Mesenchymal stem cell (in vitro differentiated cells and primary cell): Measurements from ENCODE around the gene METTL5.

Experiments
- DNase-seq: peaks from one replicate; pipeline ENCODE4 v3.0.0-alpha.2; 2013
- H2AFZ ChIP-seq: one replicate; pipeline ENCODE4 v1.6.1; 2013; ENCODE audit warnings: low read depth, mild to moderate bottlenecking, control low read depth, inconsistent platforms, low read length, moderate library complexity
- H2AK5ac ChIP-seq: 2 replicates; pipeline ENCODE4 v1.6.1; 2013; ENCODE audit warnings: low read length, moderate library complexity, mild to moderate bottlenecking, inconsistent platforms; ENCODE audit not compliant: severe bottlenecking
- H2BK120ac ChIP-seq: one replicate; pipeline ENCODE4 v1.6.1; 2013; ENCODE audit warnings: low read depth, mild to moderate bottlenecking, inconsistent platforms, low read length, moderate library complexity
- H2BK12ac ChIP-seq, 2 experiments: one replicate each; pipeline ENCODE4 v1.6.1; 2013; ENCODE audit warnings: inconsistent platforms in 2 of 2, low read length in 2 of 2, mild to moderate bottlenecking in 2 of 2, moderate library complexity in 2 of 2, control low read depth in 1 of 2
- H2BK15ac ChIP-seq: one replicate; pipeline ENCODE4 v1.6.1; 2013; ENCODE audit warnings: mild to moderate bottlenecking, low read depth, inconsistent platforms; ENCODE audit not compliant: poor library complexity, severe bottlenecking
- H2BK5ac ChIP-seq: 2 replicates; pipeline ENCODE4 v1.6.1; 2013; ENCODE audit warnings: low read depth, mild to moderate bottlenecking, low read length, control low read depth, inconsistent platforms; ENCODE audit not compliant: poor library complexity, severe bottlenecking
- H3K14ac ChIP-seq, 2 experiments: one replicate each; pipeline ENCODE4 v1.6.1; 2013; ENCODE audit warnings: inconsistent platforms in 2 of 2, low read length in 2 of 2, control low read depth in 1 of 2, mild to moderate bottlenecking in 1 of 2, moderate library complexity in 1 of 2
- H3K18ac ChIP-seq, 2 experiments: one replicate each; pipeline ENCODE4 v1.6.1; 2013; ENCODE audit warnings: inconsistent platforms in 2 of 2, low read length in 2 of 2, control low read depth in 1 of 2, low read depth in 1 of 2, mild to moderate bottlenecking in 1 of 2
- H3K23ac ChIP-seq, 2 experiments: one replicate each; pipeline ENCODE4 v1.6.1; 2013; ENCODE audit warnings: inconsistent platforms in 2 of 2, low read length in 2 of 2, mild to moderate bottlenecking in 2 of 2, moderate library complexity in 2 of 2, control low read depth in 1 of 2
- H3K27ac ChIP-seq: 2 replicates; pipeline ENCODE4 v1.5.1; 2013; ENCODE audit warnings: mild to moderate bottlenecking, moderate library complexity, low read length, control low read depth, inconsistent platforms; ENCODE audit not compliant: poor library complexity, severe bottlenecking
- H3K27me3 ChIP-seq, 2 experiments: 2 replicates each; pipeline versions ENCODE4 v1.6.1 to v1.7.0; 2013; ENCODE audit warnings: low read length in 2 of 2, mild to moderate bottlenecking in 2 of 2, moderate library complexity in 2 of 2, control low read depth in 1 of 2, inconsistent platforms in 1 of 2; ENCODE audit not compliant: control insufficient read depth in 1 of 2, insufficient read depth in 1 of 2
- H3K36me3 ChIP-seq, 2 experiments: 2 replicates each; pipeline versions ENCODE4 v1.6.1 to v1.7.0; 2013; ENCODE audit warnings: low read length in 2 of 2, control low read depth in 1 of 2, inconsistent platforms in 1 of 2, low read depth in 1 of 2, mild to moderate bottlenecking in 1 of 2; ENCODE audit not compliant: insufficient read depth in 2 of 2, control insufficient read depth in 1 of 2
- H3K4ac ChIP-seq, 2 experiments: one replicate each; pipeline ENCODE4 v1.6.1; 2013; ENCODE audit warnings: inconsistent platforms in 2 of 2, low read length in 2 of 2, mild to moderate bottlenecking in 2 of 2, moderate library complexity in 2 of 2, control low read depth in 1 of 2, low read depth in 1 of 2
- H3K4me1 ChIP-seq: 2 replicates; pipeline ENCODE4 v1.6.1; 2013; ENCODE audit warnings: low read depth, low read length, control low read depth; ENCODE audit not compliant: control insufficient read depth, insufficient read depth
- H3K4me2 ChIP-seq: 2 replicates; pipeline ENCODE4 v1.6.1; 2013; ENCODE audit warnings: low read length, mild to moderate bottlenecking, inconsistent platforms; ENCODE audit not compliant: poor library complexity, severe bottlenecking
- H3K4me3 ChIP-seq, 2 experiments: 2 replicates each; pipeline versions ENCODE4 v1.5.1 to v1.7.0; 2013; ENCODE audit warnings: low read length in 2 of 2, mild to moderate bottlenecking in 2 of 2, control low read depth in 1 of 2, low read depth in 1 of 2; ENCODE audit not compliant: insufficient read depth in 1 of 2
- H3K79me1 ChIP-seq: replicated peaks from 2 replicates; pipeline ENCODE4 v1.6.1; 2013; ENCODE audit warnings: mild to moderate bottlenecking, control low read depth, low read length, inconsistent platforms; ENCODE audit not compliant: poor library complexity, severe bottlenecking
- H3K9ac ChIP-seq: 2 replicates; pipeline ENCODE4 v1.7.0; 2013; ENCODE audit warnings: mild to moderate bottlenecking, low read length, moderate library complexity
- H3K9me3 ChIP-seq: 2 replicates; pipeline ENCODE4 v1.7.0; 2013; ENCODE audit warnings: mild to moderate bottlenecking, low read length; ENCODE audit not compliant: control insufficient read depth
- H4K8ac ChIP-seq: one replicate; pipeline ENCODE4 v1.6.1; 2013; ENCODE audit warnings: inconsistent platforms, mild to moderate bottlenecking, low read length, moderate library complexity
- H4K91ac ChIP-seq: one replicate; pipeline ENCODE4 v1.6.1; 2013; ENCODE audit warnings: mild to moderate bottlenecking, low read length, inconsistent platforms
- WGBS: methylation state at CpG from one replicate; pipeline ENCODE4 v1.1.7; 2013; ENCODE audit warnings: mixed read lengths; 5-methylcytosine and 5-hydroxymethylcytosine counted together

Gene METTL5

DNA sequence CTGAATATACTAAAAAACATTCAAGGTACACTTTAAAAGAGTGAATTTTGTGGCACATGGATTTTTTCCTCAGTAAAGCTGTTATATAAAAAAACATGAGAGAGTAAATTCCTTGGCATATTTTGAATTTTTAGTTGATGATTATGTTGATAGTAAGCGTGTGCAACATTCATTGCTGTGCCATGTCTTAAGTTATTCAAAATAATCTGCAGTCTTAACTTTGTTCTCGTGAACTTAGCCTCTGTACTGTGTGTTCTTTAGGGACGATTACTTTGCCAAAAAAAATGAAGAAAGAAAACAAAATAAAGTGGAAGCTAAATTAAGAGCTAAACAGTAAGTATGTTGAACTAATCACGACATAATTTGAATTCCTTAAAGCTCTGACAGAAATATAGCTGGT, 16.5 kb downstream of the METTL5 start:
- no peak overlapping the region for H2AFZ ChIP-seq
- H4K8ac ChIP-seq = no peak overlapping the region
- H3K9me3 ChIP-seq = no peaks in the 10 kb centered on the region
- no peaks in the 10 kb centered on the region for H3K4me1 ChIP-seq
- H3K4ac ChIP-seq = no peak overlapping the region
- no peak for DNase-seq
- no peak overlapping the region for H3K4me3 ChIP-seq
- H3K36me3 ChIP-seq = peaks cover 15 to 76% of the 10 kb centered on the region in 2 experiments
- H3K4me2 ChIP-seq = no peak overlapping the region
- no peak overlapping the region for H3K18ac ChIP-seq
- no peak overlapping the region for H2BK120ac ChIP-seq
- no peak overlapping the region for H3K14ac ChIP-seq
- no peak overlapping the region for H2BK15ac ChIP-seq
- H2AK5ac ChIP-seq = no peak overlapping the region
- H3K27me3 ChIP-seq = no peaks in the 10 kb centered on the region
- H2BK12ac ChIP-seq = no peak overlapping the region
- WGBS = 79% methylated on average over 3 of the region's 4 CpGs
- no peak overlapping the region for H3K23ac ChIP-seq
- no peak overlapping the region for H2BK5ac ChIP-seq
- H3K27ac ChIP-seq = no peak overlapping the region
- H4K91ac ChIP-seq = no peak overlapping the region
- H3K9ac ChIP-seq = peak overlapping the region; percentile 33
- H3K79me1 ChIP-seq = peaks cover 5% of the 10 kb centered on the region

DNA sequence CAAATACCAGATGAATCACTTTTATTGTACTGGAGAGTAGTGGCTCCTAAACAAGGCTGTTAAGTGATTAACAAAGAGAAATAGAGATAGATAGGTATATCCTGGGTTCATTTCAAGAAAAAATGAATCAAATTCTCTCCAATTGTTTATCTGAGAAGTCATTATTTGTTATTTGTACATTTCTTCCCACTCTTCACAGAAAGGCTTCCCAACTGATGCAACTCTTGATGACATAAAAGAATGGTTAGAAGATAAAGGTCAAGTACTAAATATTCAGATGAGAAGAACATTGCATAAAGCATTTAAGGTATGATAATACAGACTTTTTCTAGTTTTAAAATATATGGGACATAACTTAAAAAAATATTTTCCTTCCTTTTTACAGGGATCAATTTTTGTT, 18.1 kb downstream of the METTL5 start:
- no peak overlapping the region for H2BK12ac ChIP-seq
- no peak overlapping the region for H3K18ac ChIP-seq
- no peak overlapping the region for H4K91ac ChIP-seq
- no peak for DNase-seq
- no peak overlapping the region for H3K4ac ChIP-seq
- no peaks in the 10 kb centered on the region for H3K27me3 ChIP-seq
- no peak overlapping the region for H2BK120ac ChIP-seq
- H3K9ac ChIP-seq = no peak overlapping the region
- H3K79me1 ChIP-seq = peaks cover 7% of the 10 kb centered on the region
- peaks cover 2% of the 10 kb centered on the region for H3K4me1 ChIP-seq
- H3K36me3 ChIP-seq = peaks cover 16 to 78% of the 10 kb centered on the region in 2 experiments
- no peak overlapping the region for H3K4me3 ChIP-seq
- H3K27ac ChIP-seq = no peak overlapping the region
- H2BK15ac ChIP-seq = no peak overlapping the region
- no peak overlapping the region for H3K14ac ChIP-seq
- H3K9me3 ChIP-seq = no peaks in the 10 kb centered on the region
- no peak overlapping the region for H3K4me2 ChIP-seq
- no peak overlapping the region for H4K8ac ChIP-seq
- no peak overlapping the region for H2AK5ac ChIP-seq
- H2AFZ ChIP-seq = no peak overlapping the region
- H3K23ac ChIP-seq = no peak overlapping the region
- H2BK5ac ChIP-seq = no peak overlapping the region

- no peak overlapping the region for H2BK12ac ChIP-seq
- no peaks in the 10 kb centered on the region for H3K27me3 ChIP-seq
- no peak overlapping the region for H4K91ac ChIP-seq
- no peak overlapping the region for H3K23ac ChIP-seq
- no peak overlapping the region for H3K4ac ChIP-seq
- no peak overlapping the region for H3K27ac ChIP-seq
- no peak overlapping the region for H3K18ac ChIP-seq
- no peak overlapping the region for H4K8ac ChIP-seq
- H3K4me1 ChIP-seq = peaks cover 5% of the 10 kb centered on the region
- H2AFZ ChIP-seq = no peak overlapping the region
- H3K4me2 ChIP-seq = no peak overlapping the region
- H3K9me3 ChIP-seq = no peaks in the 10 kb centered on the region
- no peak overlapping the region for H2BK15ac ChIP-seq
- no peak overlapping the region for H3K4me3 ChIP-seq
- peaks cover 7% of the 10 kb centered on the region for H3K79me1 ChIP-seq
- 93% methylated on average over 9 of the region's 9 CpGs for WGBS
- DNase-seq = no peak
- H2BK5ac ChIP-seq = no peak overlapping the region
- H2AK5ac ChIP-seq = no peak overlapping the region
- H3K14ac ChIP-seq = no peak overlapping the region
- H3K36me3 ChIP-seq = peaks cover 15 to 58% of the 10 kb centered on the region in 2 experiments
- H2BK120ac ChIP-seq = no peak overlapping the region
- H3K9ac ChIP-seq = no peak overlapping the region
Observed at GRCh38 chr2:169803480-169803879, 21.2 kb downstream of the METTL5 start.

GRCh38 chr2:169798718-169799592, 25.8 kb downstream of the METTL5 start, which contains the start of gene SSB:
Gene SSB, plus strand, starts transcription at chr2:169798871. Its CDS starts 2,090 bp downstream, at chr2:169800961.
- H2AK5ac ChIP-seq = no peak within 1 kb of the TSS
- H3K36me3 ChIP-seq = peaks cover 8 to 25% of the 10 kb centered on the region in 2 experiments
- no peak within 1 kb of the TSS for H2BK15ac ChIP-seq
- peak within 1 kb of the TSS; percentile 96 for H3K9ac ChIP-seq
- no peak within 1 kb of the TSS for H2BK120ac ChIP-seq
- H3K27me3 ChIP-seq = no peaks in the 10 kb centered on the region
- no peaks in the 10 kb centered on the region for H3K9me3 ChIP-seq
- H3K4me3 ChIP-seq = peak within 1 kb of the TSS; percentile 87 to 88
- H3K23ac ChIP-seq = no peak within 1 kb of the TSS
- WGBS = under 1% methylated on average over 60 of the region's 67 CpGs
- peaks cover 4% of the 10 kb centered on the region for H3K79me1 ChIP-seq
- H2BK5ac ChIP-seq = no peak within 1 kb of the TSS
- H4K91ac ChIP-seq = peak within 1 kb of the TSS; percentile 59
- H3K4me1 ChIP-seq = peaks cover 5% of the 10 kb centered on the region
- peak within 1 kb of the TSS; percentile 19 to 25 for H3K4ac ChIP-seq
- peak within 1 kb of the TSS; percentile 58 to 72 for H3K18ac ChIP-seq
- H2AFZ ChIP-seq = peak within 1 kb of the TSS; percentile 23
- peak; percentile 92 for DNase-seq
- H3K27ac ChIP-seq = peak within 1 kb of the TSS; percentile 83
- H3K14ac ChIP-seq = no peak within 1 kb of the TSS
- H4K8ac ChIP-seq = peak within 1 kb of the TSS; percentile 45
- H3K4me2 ChIP-seq = peak within 1 kb of the TSS; percentile 67
- no peak within 1 kb of the TSS for H2BK12ac ChIP-seq
